Measurements from ENCODE around the gene ADORA2B. TPM values are rescaled to one million over a fixed set of nuclear protein-coding genes. Genes with fewer than 3 reads are reported as not detected.
A peak's percentile ranks its signal among the peaks of the same experiment; 100 is the strongest.
"Not testable (repeated sequence)": the region's sequence is repeated elsewhere in the genome, so short reads cannot be mapped to it uniquely, and the experiment has no call there.

The ADORA2B gene
- total RNA-seq, 2 donors from 2014 or later: 1.8 to 2.0 TPM

GRCh38 chr17:15900871-15901270 is 44.1 kb upstream of the ADORA2B start:
- Histone ChIP-seq H3K9ac (ENCODE audit: extremely low read depth, low read length, poor library complexity, severe bottlenecking) (no peak overlapping the region), H3K36me3 (ENCODE audit: control insufficient read depth, insufficient read depth, low read length) (no peaks in the 10 kb centered on the region), H3K9me3 (ENCODE audit: control insufficient read depth, low read length) (peaks cover 5% of the 10 kb centered on the region), H3K4me1 (ENCODE audit: control insufficient read depth, insufficient read depth, low read length) (no peaks in the 10 kb centered on the region), H3K4me3 (ENCODE audit: low read length) (no peak overlapping the region), H3K27me3 (ENCODE audit: control insufficient read depth, insufficient read depth, low read length, poor library complexity, severe bottlenecking) (peaks cover 11% of the 10 kb centered on the region), H3K27ac (ENCODE audit: low read depth, low read length) (no peak overlapping the region)
- Mint-ChIP-seq H3K36me3 (ENCODE audit: low read depth) (no peaks in the 10 kb centered on the region), H3K4me3 (no peak overlapping the region), H3K9me3 (peaks cover 3% of the 10 kb centered on the region), H3K4me1 (no peaks in the 10 kb centered on the region), H3K27me3 (ENCODE audit: insufficient read depth) (peaks cover 2% of the 10 kb centered on the region), H3K27ac (no peak overlapping the region)
- TF ChIP-seq CTCF (conservative IDR thresholded peaks at IDR 0.05): no peak
- WGBS, 2 experiments (ENCODE audit: insufficient coverage in 1 of 2, insufficient read length in 1 of 2): 92 to 97% methylated on average over 7 of the region's 7 CpGs
- peak; percentile 44 for DNase-seq

GRCh38 chr17:15905236-15905635 is 39.7 kb upstream of the ADORA2B start:
- WGBS, 2 experiments (ENCODE audit: insufficient coverage in 1 of 2, insufficient read length in 1 of 2): 90 to 100% methylated on average over 4 to 7 of the region's 8 CpGs
- not testable (repeated sequence) for H3K9me3 ChIP-seq (ENCODE audit: control insufficient read depth, low read length); H3K36me3 ChIP-seq (ENCODE audit: control insufficient read depth, insufficient read depth, low read length); H3K4me3 Mint-ChIP-seq; DNase-seq; H3K4me1 ChIP-seq (ENCODE audit: control insufficient read depth, insufficient read depth, low read length); H3K4me3 ChIP-seq (ENCODE audit: low read length); H3K9me3 Mint-ChIP-seq; H3K27me3 Mint-ChIP-seq (ENCODE audit: insufficient read depth); H3K27ac Mint-ChIP-seq; H3K9ac ChIP-seq (ENCODE audit: extremely low read depth, low read length, poor library complexity, severe bottlenecking); H3K36me3 Mint-ChIP-seq (ENCODE audit: low read depth); H3K27ac ChIP-seq (ENCODE audit: low read depth, low read length); H3K27me3 ChIP-seq (ENCODE audit: control insufficient read depth, insufficient read depth, low read length, poor library complexity, severe bottlenecking)
- H3K4me1 Mint-ChIP-seq: peaks cover 16% of the 10 kb centered on the region

- WGBS, 2 experiments (ENCODE audit: insufficient coverage in 1 of 2, insufficient read length in 1 of 2): 91 to 92% methylated on average over 2 of the region's 2 CpGs
- Mint-ChIP-seq H3K9me3 (no peaks in the 10 kb centered on the region), H3K27ac (no peak overlapping the region), H3K4me3 (no peak overlapping the region), H3K27me3 (ENCODE audit: insufficient read depth) (peaks cover 2% of the 10 kb centered on the region), H3K4me1 (peaks cover 16% of the 10 kb centered on the region), H3K36me3 (ENCODE audit: low read depth) (no peaks in the 10 kb centered on the region)
- no peak for DNase-seq
- Histone ChIP-seq H3K27ac (ENCODE audit: low read depth, low read length) (no peak overlapping the region), H3K27me3 (ENCODE audit: control insufficient read depth, insufficient read depth, low read length, poor library complexity, severe bottlenecking) (no peaks in the 10 kb centered on the region), H3K9ac (ENCODE audit: extremely low read depth, low read length, poor library complexity, severe bottlenecking) (no peak overlapping the region), H3K36me3 (ENCODE audit: control insufficient read depth, insufficient read depth, low read length) (no peaks in the 10 kb centered on the region), H3K4me3 (ENCODE audit: low read length) (no peak overlapping the region), H3K4me1 (ENCODE audit: control insufficient read depth, insufficient read depth, low read length) (peaks cover 10% of the 10 kb centered on the region), H3K9me3 (ENCODE audit: control insufficient read depth, low read length) (no peaks in the 10 kb centered on the region)
- TF ChIP-seq CTCF (conservative IDR thresholded peaks at IDR 0.05): no peak
These were observed 37.6 kb upstream of the ADORA2B start for GRCh38 chr17:15907290-15907689.

- DNase-seq: no peak
- peaks cover 18% of the 10 kb centered on the region for H3K4me1 Mint-ChIP-seq
- Histone ChIP-seq H3K27me3 (ENCODE audit: control insufficient read depth, insufficient read depth, low read length, poor library complexity, severe bottlenecking) (no peaks in the 10 kb centered on the region), H3K36me3 (ENCODE audit: control insufficient read depth, insufficient read depth, low read length) (no peaks in the 10 kb centered on the region), H3K9me3 (ENCODE audit: control insufficient read depth, low read length) (no peaks in the 10 kb centered on the region), H3K4me1 (ENCODE audit: control insufficient read depth, insufficient read depth, low read length) (peaks cover 10% of the 10 kb centered on the region), H3K4me3 (ENCODE audit: low read length) (no peak overlapping the region), H3K27ac (ENCODE audit: low read depth, low read length) (no peak overlapping the region), H3K9ac (ENCODE audit: extremely low read depth, low read length, poor library complexity, severe bottlenecking) (no peak overlapping the region)
- H3K9me3 Mint-ChIP-seq: no peaks in the 10 kb centered on the region
- TF ChIP-seq CTCF (conservative IDR thresholded peaks at IDR 0.05): no peak
- 86 to 88% methylated on average over 4 of the region's 4 CpGs for WGBS, 2 experiments (ENCODE audit: insufficient coverage in 1 of 2, insufficient read length in 1 of 2)
- no peak overlapping the region for H3K27ac Mint-ChIP-seq
- no peaks in the 10 kb centered on the region for H3K36me3 Mint-ChIP-seq (ENCODE audit: low read depth)
- H3K4me3 Mint-ChIP-seq: no peak overlapping the region
- peaks cover 2% of the 10 kb centered on the region for H3K27me3 Mint-ChIP-seq (ENCODE audit: insufficient read depth)
These were observed 36.6 kb upstream of the ADORA2B start for GRCh38 chr17:15908378-15908777.

Data from endodermal cell (in vitro differentiated cells).